ENCODE results near the gene FKTN.
"Not testable (repeated sequence)": the region's sequence is repeated elsewhere in the genome, so short reads cannot be mapped to it uniquely, and the experiment has no call there.

- not testable (repeated sequence) for TF ChIP-seq MAX (IDR thresholded peaks at IDR 0.05); CTCF (IDR thresholded peaks at IDR 0.05 in 2 of 3, conservative IDR thresholded peaks at IDR 0.05 in 1 of 3; ENCODE audit: borderline replicate concordance in 1 of 3, insufficient read depth in 1 of 3, low read depth in 2 of 3, low read length in 2 of 3); SP1 (IDR thresholded peaks at IDR 0.05; ENCODE audit: low read depth); POLR2A (IDR thresholded peaks at IDR 0.05; ENCODE audit: borderline replicate concordance, extremely low read depth, insufficient read depth, insufficient read length); EZH2phosphoT487 (IDR thresholded peaks at IDR 0.05; ENCODE audit: borderline replicate concordance); YY1 (IDR thresholded peaks at IDR 0.05; ENCODE audit: extremely low read depth, insufficient replicate concordance, low read depth, low read length); ZNF274 (IDR thresholded peaks at IDR 0.05; ENCODE audit: low read depth, low read length); ZFX (IDR thresholded peaks at IDR 0.05); JUND (IDR thresholded peaks at IDR 0.05)
These were observed 38.1 kb upstream of the FKTN start for GRCh38 chr9:105519710-105520369.
